ENCODE results near the gene KRT81. TPM values are rescaled to one million over a fixed set of nuclear protein-coding genes. Genes with fewer than 3 reads are reported as not detected.

Gene KRT81
- total RNA-seq, 4 donors from 2014 or later = not detected

DNA sequence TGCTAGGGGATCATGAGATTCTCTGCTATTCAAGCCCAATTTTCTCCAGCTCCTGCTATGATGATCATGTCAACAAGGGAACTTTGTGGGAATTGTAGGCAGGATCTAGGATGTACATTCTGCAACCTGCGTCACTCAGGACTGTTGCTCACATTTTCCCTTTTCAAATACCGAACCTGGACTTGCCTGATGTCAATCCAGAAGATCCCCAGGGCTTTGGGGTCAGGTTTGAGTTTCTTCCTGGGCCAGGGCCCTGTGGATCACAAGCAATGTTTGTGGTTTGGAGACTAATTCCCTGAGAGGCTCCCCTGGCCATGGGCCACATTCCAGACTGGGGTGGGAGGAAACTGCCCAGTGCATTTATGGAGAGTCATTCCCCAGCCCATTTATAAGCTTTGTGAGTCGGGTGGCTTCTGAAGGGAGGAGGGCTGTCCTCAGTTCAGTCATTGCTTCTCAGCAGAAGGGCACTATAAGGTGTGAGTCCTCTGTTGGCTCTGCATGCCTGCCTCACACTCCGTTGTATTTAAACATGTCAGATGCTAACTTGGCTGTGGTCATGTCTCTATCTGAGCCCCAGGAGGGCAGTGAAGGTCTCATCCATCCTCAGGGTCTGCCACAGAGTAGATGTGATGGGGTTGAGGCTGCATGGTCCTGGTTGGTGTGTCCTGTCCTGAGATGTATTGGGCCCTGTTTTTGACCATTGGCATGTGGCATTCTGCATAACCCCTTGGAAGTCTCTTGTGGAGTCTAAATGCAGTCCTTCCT is 10.4 kb downstream of the KRT81 start:
- no peak overlapping the region for H3K4me3 ChIP-seq
- 46 to 70% methylated on average over 2 to 4 of the region's 4 CpGs for WGBS, 2 donors

DNA sequence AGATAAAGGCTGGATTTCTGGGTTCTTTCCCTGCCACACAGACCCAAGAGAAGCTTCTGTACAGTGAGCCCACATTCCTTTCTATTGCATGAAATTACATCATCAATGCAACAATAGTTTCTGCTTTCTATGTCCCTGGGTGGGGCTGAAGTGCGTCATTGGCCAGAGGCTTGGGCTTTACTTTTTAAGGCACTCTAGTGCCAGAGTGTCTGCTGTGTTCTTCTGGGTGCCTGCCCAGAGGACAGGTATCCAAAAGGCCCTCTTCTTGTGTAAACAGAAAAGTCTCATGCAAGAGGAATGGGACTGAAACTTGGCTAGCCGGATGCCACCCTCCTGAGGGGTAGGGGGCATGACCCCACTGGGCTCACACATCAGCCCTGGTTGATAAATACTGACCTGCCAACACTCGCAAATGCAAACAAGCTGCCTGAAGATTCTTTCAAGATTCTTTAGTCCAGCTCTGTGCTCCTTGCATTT is 11.0 kb downstream of the KRT81 start:
- H3K27me3 ChIP-seq = peaks cover 0 to 11% (median 0%) of the 10 kb centered on the region in 4 donors
- WGBS, 2 donors = 21 to 25% methylated on average over 2 to 3 of the region's 3 CpGs

More for the DNA sequence above, 10.4 kb downstream of the KRT81 start:
- Histone ChIP-seq H3K27ac (peak overlapping the region; percentile 60 to 87 (median 83)), H3K4me1 (peaks cover 13 to 34% (median 29%) of the 10 kb centered on the region in 3 donors), H3K27me3 (peaks cover 0 to 11% (median 0%) of the 10 kb centered on the region in 4 donors), H3K36me3 (no peaks in the 10 kb centered on the region), H3K9me3 (no peaks in the 10 kb centered on the region)
- intact Hi-C loops (cut with DNase I) = no loop called here
- DNase-seq = no peak
- TF ChIP-seq, protein P1, sequence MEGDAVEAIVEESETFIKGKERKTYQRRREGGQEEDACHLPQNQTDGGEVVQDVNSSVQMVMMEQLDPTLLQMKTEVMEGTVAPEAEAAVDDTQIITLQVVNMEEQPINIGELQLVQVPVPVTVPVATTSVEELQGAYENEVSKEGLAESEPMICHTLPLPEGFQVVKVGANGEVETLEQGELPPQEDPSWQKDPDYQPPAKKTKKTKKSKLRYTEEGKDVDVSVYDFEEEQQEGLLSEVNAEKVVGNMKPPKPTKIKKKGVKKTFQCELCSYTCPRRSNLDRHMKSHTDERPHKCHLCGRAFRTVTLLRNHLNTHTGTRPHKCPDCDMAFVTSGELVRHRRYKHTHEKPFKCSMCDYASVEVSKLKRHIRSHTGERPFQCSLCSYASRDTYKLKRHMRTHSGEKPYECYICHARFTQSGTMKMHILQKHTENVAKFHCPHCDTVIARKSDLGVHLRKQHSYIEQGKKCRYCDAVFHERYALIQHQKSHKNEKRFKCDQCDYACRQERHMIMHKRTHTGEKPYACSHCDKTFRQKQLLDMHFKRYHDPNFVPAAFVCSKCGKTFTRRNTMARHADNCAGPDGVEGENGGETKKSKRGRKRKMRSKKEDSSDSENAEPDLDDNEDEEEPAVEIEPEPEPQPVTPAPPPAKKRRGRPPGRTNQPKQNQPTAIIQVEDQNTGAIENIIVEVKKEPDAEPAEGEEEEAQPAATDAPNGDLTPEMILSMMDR (IDR thresholded peaks at IDR 0.05) = no peak
- TF ChIP-seq POLR2A (IDR thresholded peaks at IDR 0.05) = no peak

DNA sequence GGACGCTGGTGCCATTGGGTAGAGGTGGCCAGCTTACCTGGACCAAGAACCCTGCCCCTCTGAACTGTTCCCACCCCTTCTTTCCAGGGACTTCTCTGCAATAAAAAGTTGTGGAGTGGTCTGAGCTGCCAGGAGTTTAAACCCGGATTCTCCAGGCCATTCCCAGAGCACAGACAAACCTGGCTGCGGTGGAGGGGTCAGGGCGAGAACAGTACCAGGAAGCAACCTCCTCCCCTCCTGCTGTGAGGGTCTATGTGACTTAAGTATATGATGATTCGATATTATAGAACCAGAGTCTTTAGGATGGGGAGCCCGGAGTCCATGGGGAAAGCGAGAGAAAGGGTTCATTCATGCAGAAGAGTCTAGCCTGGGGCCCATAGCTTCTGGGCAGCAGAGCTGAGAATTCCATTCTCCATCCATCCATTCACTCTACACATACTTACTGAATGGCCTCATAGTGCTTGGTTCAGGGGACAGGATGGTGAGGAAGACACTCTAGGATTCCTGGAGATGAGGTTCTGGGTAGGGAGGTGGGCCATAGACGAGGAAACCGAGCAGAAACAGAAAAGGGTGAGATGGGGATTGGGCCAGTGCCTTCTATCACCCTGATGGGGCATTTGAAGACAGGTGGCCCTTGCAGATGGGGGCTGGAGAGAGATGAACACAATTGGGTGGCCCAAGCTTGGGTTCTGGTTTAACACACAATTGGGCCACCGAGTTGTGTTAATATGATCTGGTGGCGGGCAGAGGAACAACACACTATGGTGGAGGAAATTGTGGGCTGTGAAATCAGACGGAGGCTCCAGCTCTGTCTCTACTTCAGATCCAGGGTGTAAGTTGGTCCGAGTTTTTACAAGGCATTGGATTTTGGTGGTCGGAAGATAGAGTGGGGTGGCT is 11.7 kb downstream of the KRT81 start:
- Histone ChIP-seq H3K4me3 (peak overlapping the region in 1 of 4 donors; percentile 48), H3K4me1 (peaks cover 13 to 34% (median 29%) of the 10 kb centered on the region in 3 donors), H3K27me3 (peaks cover 0 to 14% (median 0%) of the 10 kb centered on the region in 4 donors), H3K27ac (peak overlapping the region; percentile 60 to 87 (median 83)), H3K36me3 (no peaks in the 10 kb centered on the region), H3K9me3 (no peaks in the 10 kb centered on the region)
- TF ChIP-seq, protein P1 (IDR thresholded peaks at IDR 0.05) = peak in 1 of 6 experiments; percentile 32
- no peak for TF ChIP-seq POLR2A (IDR thresholded peaks at IDR 0.05)
- DNase-seq = no peak
- WGBS, 2 donors = 75 to 77% methylated on average over 9 to 14 of the region's 14 CpGs
- intact Hi-C loops (cut with DNase I) = loop anchor here (5.0 kb wide), 1 partner anchor 112 kb away; no protein-coding TSS in a partner anchor

More for the DNA sequence above, 11.0 kb downstream of the KRT81 start:
- intact Hi-C loops (cut with DNase I) = no loop called here
- H3K4me1 ChIP-seq = peaks cover 13 to 34% (median 29%) of the 10 kb centered on the region in 3 donors
- no peaks in the 10 kb centered on the region for H3K9me3 ChIP-seq
- peak in 1 of 4 donors; percentile 20 for TF ChIP-seq POLR2A (IDR thresholded peaks at IDR 0.05)
- TF ChIP-seq, protein P1 (IDR thresholded peaks at IDR 0.05) = no peak
- H3K4me3 ChIP-seq = no peak overlapping the region
- peak overlapping the region; percentile 60 to 87 (median 83) for H3K27ac ChIP-seq
- no peaks in the 10 kb centered on the region for H3K36me3 ChIP-seq
- no peak for DNase-seq

DNA sequence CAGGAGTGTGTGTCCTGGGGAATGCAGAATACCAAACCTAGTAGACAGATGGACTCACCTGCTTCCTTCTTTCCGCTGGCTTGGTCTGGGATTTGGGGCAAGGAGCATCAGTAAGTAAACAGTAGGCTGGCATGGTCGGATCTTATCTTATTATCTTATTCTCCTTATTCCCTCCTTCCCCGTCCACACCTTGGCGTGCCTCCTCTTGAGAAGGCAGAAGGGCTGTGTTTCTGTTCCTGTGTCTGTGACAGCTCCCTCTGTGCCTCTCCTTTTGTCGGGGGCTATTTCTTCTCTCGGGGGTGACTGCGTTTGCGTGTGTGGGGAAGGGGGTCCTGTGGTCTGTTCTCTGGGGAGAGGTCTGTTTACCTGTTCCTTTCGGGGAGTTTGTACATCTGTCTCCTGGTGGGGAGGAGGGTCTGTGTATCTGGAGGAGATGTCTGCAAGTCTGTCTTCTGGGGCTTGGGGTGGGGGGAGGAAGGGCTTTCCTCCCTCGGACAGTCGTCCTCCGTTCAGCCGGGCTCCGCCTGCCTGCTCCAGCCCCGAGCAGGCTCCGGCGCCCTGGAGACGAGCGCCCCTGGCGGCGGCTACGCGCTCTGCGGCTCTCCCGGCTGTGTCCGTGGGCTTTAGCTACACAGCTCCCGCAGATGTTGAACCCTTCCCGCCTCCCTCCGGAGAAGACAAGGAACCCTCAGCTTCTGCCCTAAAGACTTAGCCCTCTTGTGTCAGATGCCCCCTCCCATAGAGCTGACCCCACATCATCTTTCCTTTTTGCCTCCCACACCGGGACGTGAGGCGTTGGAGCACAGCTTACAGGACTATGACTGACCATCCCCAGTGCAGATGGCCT is 12.5 kb downstream of the KRT81 start:
- peak overlapping the region in 3 of 4 donors; percentile 25 to 48 (median 27) for H3K4me3 ChIP-seq
- H3K27me3 ChIP-seq = peaks cover 0 to 21% (median 0%) of the 10 kb centered on the region in 4 donors
- intact Hi-C loops (cut with DNase I) = loop anchor here (5.0 kb wide), 1 partner anchor 111 kb away; no protein-coding TSS in a partner anchor
- DNase-seq = no peak
- TF ChIP-seq, protein P1 (IDR thresholded peaks at IDR 0.05) = peak; percentile 85 to 97 (median 96)
- no peak for TF ChIP-seq POLR2A (IDR thresholded peaks at IDR 0.05)
- WGBS, 2 donors = 13 to 38% methylated on average over 17 to 26 of the region's 32 CpGs
- H3K9me3 ChIP-seq = no peaks in the 10 kb centered on the region
- peak overlapping the region; percentile 60 to 87 (median 83) for H3K27ac ChIP-seq
- peaks cover 13 to 34% (median 29%) of the 10 kb centered on the region in 3 donors for H3K4me1 ChIP-seq
- H3K36me3 ChIP-seq = no peaks in the 10 kb centered on the region
